H9 (cell line): ENCODE measurements around the gene LETM1. TPM values are rescaled to one million over a fixed set of nuclear protein-coding genes. Genes with fewer than 3 reads are reported as not detected.
A peak's percentile ranks its signal among the peaks of the same experiment; 100 is the strongest.

Experiments
- DNase-seq: peaks from one replicate; pipeline ENCODE4 v3.0.0-alpha.2; 2017
- H2AFZ ChIP-seq: one replicate; pipeline ENCODE4 v1.6.1; 2013; ENCODE audit warnings: mild to moderate bottlenecking, low read length, control low read depth, moderate library complexity
- H2AK5ac ChIP-seq: 2 replicates; pipeline ENCODE4 v1.6.1; 2013; ENCODE audit warnings: low read length, control low read depth, mixed read lengths; ENCODE audit not compliant: insufficient read length
- H2BK120ac ChIP-seq: one replicate; pipeline ENCODE4 v1.6.1; 2013; ENCODE audit warnings: low read depth, mild to moderate bottlenecking, low read length, control low read depth, inconsistent platforms; ENCODE audit not compliant: poor library complexity, severe bottlenecking
- H2BK12ac ChIP-seq: 2 replicates; pipeline ENCODE4 v1.6.1; 2013; ENCODE audit warnings: low read length, control low read depth, mixed read lengths, low read depth; ENCODE audit not compliant: insufficient read length
- H2BK15ac ChIP-seq: 2 replicates; pipeline ENCODE4 v1.6.1; 2013; ENCODE audit warnings: low read depth, low read length, control low read depth
- H2BK20ac ChIP-seq: one replicate; pipeline ENCODE4 v1.6.1; 2013; ENCODE audit warnings: low read depth, mild to moderate bottlenecking, low read length, control low read depth, inconsistent platforms; ENCODE audit not compliant: poor library complexity, severe bottlenecking
- H2BK5ac ChIP-seq: 2 replicates; pipeline ENCODE4 v1.6.1; 2013; ENCODE audit warnings: low read length, control low read depth, mixed read lengths; ENCODE audit not compliant: insufficient read length
- H3K14ac ChIP-seq: 2 replicates; pipeline ENCODE4 v1.6.1; 2013; ENCODE audit warnings: low read length, control low read depth; ENCODE audit not compliant: insufficient read depth
- H3K18ac ChIP-seq: 2 replicates; pipeline ENCODE4 v1.6.1; 2013; ENCODE audit warnings: low read depth, mild to moderate bottlenecking, mixed read lengths, low read length, control low read depth; ENCODE audit not compliant: insufficient read length
- H3K23ac ChIP-seq: 2 replicates; pipeline ENCODE4 v1.6.1; 2013; ENCODE audit warnings: low read length, control low read depth, mixed read lengths, low read depth; ENCODE audit not compliant: insufficient read length
- H3K23me2 ChIP-seq: 2 replicates; pipeline ENCODE4 v1.6.1; 2013; ENCODE audit warnings: low read depth, mild to moderate bottlenecking, mixed read lengths, low read length, control low read depth; ENCODE audit not compliant: insufficient read length, poor library complexity, severe bottlenecking
- H3K27ac ChIP-seq: 2 replicates; pipeline ENCODE4 v1.5.1; 2013; ENCODE audit warnings: low read length, control low read depth, mixed read lengths, low read depth; ENCODE audit not compliant: insufficient read length
- H3K27me3 ChIP-seq: 2 replicates; pipeline ENCODE4 v1.6.1; 2013; ENCODE audit warnings: low read length, control low read depth, inconsistent platforms; ENCODE audit not compliant: insufficient read depth
- H3K4ac ChIP-seq: 2 replicates; pipeline ENCODE4 v1.6.1; 2013; ENCODE audit warnings: low read depth, mild to moderate bottlenecking, control low read depth, inconsistent platforms, low read length, moderate library complexity
- H3K4me1 ChIP-seq: 2 replicates; pipeline ENCODE4 v1.6.1; 2013; ENCODE audit warnings: low read length, control low read depth, inconsistent platforms; ENCODE audit not compliant: insufficient read depth
- H3K4me2 ChIP-seq: 2 replicates; pipeline ENCODE4 v1.6.1; 2013; ENCODE audit warnings: low read length, control low read depth, mixed read lengths; ENCODE audit not compliant: insufficient read length, insufficient read depth
- H3K56ac ChIP-seq: 2 replicates; pipeline ENCODE4 v1.6.1; 2013; ENCODE audit warnings: low read depth, mild to moderate bottlenecking, mixed read lengths, low read length, control low read depth; ENCODE audit not compliant: insufficient read length
- H3K79me1 ChIP-seq: 2 replicates; pipeline ENCODE4 v1.6.1; 2013; ENCODE audit warnings: low read depth, mild to moderate bottlenecking, moderate library complexity, low read length, control low read depth, inconsistent platforms; ENCODE audit not compliant: insufficient read depth, poor library complexity, severe bottlenecking
- H3K79me2 ChIP-seq: 2 replicates; pipeline ENCODE4 v1.6.1; 2013; ENCODE audit warnings: low read length, control low read depth, inconsistent platforms; ENCODE audit not compliant: insufficient read depth
- H3K9ac ChIP-seq: 2 replicates; pipeline ENCODE4 v1.6.1; 2013; ENCODE audit warnings: low read length, control low read depth, mixed read lengths; ENCODE audit not compliant: insufficient read length; ENCODE audit errors: extremely low read depth
- H3K9me3 ChIP-seq: one replicate; pipeline ENCODE4 v1.6.1; 2013; ENCODE audit warnings: low read depth, low read length, inconsistent platforms; ENCODE audit not compliant: control insufficient read depth
- H3T11ph ChIP-seq: one replicate; pipeline ENCODE4 v1.6.1; 2013; ENCODE audit warnings: mild to moderate bottlenecking, low read length, control low read depth, inconsistent platforms
- H4K20me1 ChIP-seq: one replicate; pipeline ENCODE4 v1.6.1; 2013; ENCODE audit not compliant: control insufficient read depth, insufficient read length, insufficient read depth
- H4K5ac ChIP-seq: 2 replicates; pipeline ENCODE4 v1.6.1; 2013; ENCODE audit warnings: low read depth, mild to moderate bottlenecking, mixed read lengths, low read length, control low read depth; ENCODE audit not compliant: insufficient read length
- H4K8ac ChIP-seq: replicated peaks from 2 replicates; pipeline ENCODE4 v1.6.1; 2013; ENCODE audit warnings: low read length, control low read depth, mixed read lengths, low read depth; ENCODE audit not compliant: insufficient read length
- H4K91ac ChIP-seq: 2 replicates; pipeline ENCODE4 v1.6.1; 2013; ENCODE audit warnings: low read depth, mild to moderate bottlenecking, moderate library complexity, mixed read lengths, low read length, control low read depth; ENCODE audit not compliant: insufficient read length
- H3K27ac Mint-ChIP-seq, 3 experiments: 2 replicates in 2 of 3; 3 replicates in 1 of 3; pipeline ENCODE4 v1.8.0; 2020 to 2021; ENCODE audit warnings: mixed read lengths in 3 of 3, mild to moderate bottlenecking in 1 of 3, moderate library complexity in 1 of 3
- H3K27me3 Mint-ChIP-seq: 2 replicates; pipeline ENCODE4 v1.8.0; 2021; ENCODE audit warnings: low read depth, mild to moderate bottlenecking, moderate library complexity, mixed read lengths
- H3K36me3 Mint-ChIP-seq, 3 experiments: 2 replicates in 2 of 3; 3 replicates in 1 of 3; pipeline ENCODE4 v1.8.0; 2020 to 2021; ENCODE audit warnings: low read depth in 3 of 3, mixed read lengths in 3 of 3; ENCODE audit not compliant: insufficient read depth in 1 of 3
- H3K4me1 Mint-ChIP-seq, 2 experiments: 2 replicates each; pipeline ENCODE4 v1.8.0; 2020; ENCODE audit warnings: mixed read lengths in 2 of 2
- H3K4me3 Mint-ChIP-seq, 2 experiments: 2 replicates in 1 of 2; 3 replicates in 1 of 2; pipeline ENCODE4 v1.8.0; 2020 to 2021; ENCODE audit warnings: mild to moderate bottlenecking in 2 of 2, mixed read lengths in 2 of 2, moderate library complexity in 1 of 2
- H3K9me3 Mint-ChIP-seq, 2 experiments: 2 replicates in 1 of 2; 3 replicates in 1 of 2; pipeline ENCODE4 v1.8.0; 2020; ENCODE audit warnings: mild to moderate bottlenecking in 2 of 2, mixed read lengths in 2 of 2, moderate library complexity in 1 of 2
- WGBS: extraction: QIAGEN DNeasy Blood & Tissue Kit; methylation state at CpG from one replicate; pipeline ENCODE4 v1.1.7; 2013; ENCODE audit warnings: missing lambda C conversion rate, low lambda C conversion rate, mixed read lengths; ENCODE audit not compliant: insufficient read length; ENCODE audit errors: extremely low coverage; 5-methylcytosine and 5-hydroxymethylcytosine counted together
- total RNA-seq: library from RNA; stranded (reverse); gene quantifications from 2 replicates; pipeline ENCODE4 v1.2.1, GENCODE V29; 2021
- TF ChIP-seq, protein P1 (sequence below): fragments of 200-600 bp; sonication (generic); conservative IDR thresholded peaks from 3 replicates; pipeline ENCODE4 v1.8.0; 2021; ENCODE audit warnings: antibody characterized with exemption, mild to moderate bottlenecking

The LETM1 gene
- total RNA-seq, 1 experiment from 2014 or later = 43.4 TPM

DNA sequence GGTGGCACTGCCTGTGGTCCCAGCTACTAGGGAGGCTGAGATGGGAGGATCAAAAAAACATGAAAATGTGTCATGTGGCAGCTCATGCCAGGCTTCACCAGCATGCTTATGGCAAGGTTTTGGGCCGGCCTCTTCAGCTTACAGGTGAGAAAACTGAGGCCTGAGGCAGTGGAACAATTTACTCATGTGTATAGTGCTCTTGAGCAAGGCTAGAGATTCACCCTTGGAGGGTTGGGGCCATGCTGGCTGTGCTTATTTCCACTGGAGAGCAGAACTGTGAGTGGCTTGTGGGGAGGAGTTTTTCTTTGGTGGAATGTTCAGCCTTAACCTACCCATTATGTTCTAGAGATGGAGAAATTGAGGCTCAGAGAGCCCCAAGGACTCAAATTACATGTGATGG is 47.1 kb upstream of the LETM1 start:
- Histone ChIP-seq H3K79me1 (peaks cover 3% of the 10 kb centered on the region), H3K9me3 (no peaks in the 10 kb centered on the region), H3K4ac (no peak overlapping the region), H2BK15ac (no peak overlapping the region), H4K20me1 (no peaks in the 10 kb centered on the region), H3K14ac (no peak overlapping the region), H2BK5ac (no peak overlapping the region), H2BK20ac (no peak overlapping the region), H3K9ac (no peak overlapping the region), H4K8ac (no peak overlapping the region), H4K5ac (no peak overlapping the region), H2BK120ac (no peak overlapping the region), H3K4me2 (no peak overlapping the region), H4K91ac (no peak overlapping the region), H3K27me3 (no peaks in the 10 kb centered on the region), H2BK12ac (no peak overlapping the region), H3K4me1 (no peaks in the 10 kb centered on the region), H2AFZ (no peak overlapping the region), H3T11ph (no peak overlapping the region), H3K18ac (no peak overlapping the region), H3K27ac (no peak overlapping the region), H3K79me2 (peaks cover 10% of the 10 kb centered on the region; the same call in 1 of the 2 replicates), H3K23me2 (no peaks in the 10 kb centered on the region), H3K23ac (no peak overlapping the region), H3K56ac (no peak overlapping the region), H2AK5ac (no peak overlapping the region)
- Mint-ChIP-seq H3K4me3 (no peak overlapping the region), H3K27ac (peak overlapping the region in 1 of 3 experiments; percentile 79; a peak in 1 of 7 replicates), H3K4me1 (peaks cover 5 to 10% of the 10 kb centered on the region in 2 experiments), H3K9me3 (no peaks in the 10 kb centered on the region), H3K36me3 (peaks cover 33 to 75% (median 66%) of the 10 kb centered on the region in 3 experiments; a peak in 6 of 7 replicates), H3K27me3 (no peaks in the 10 kb centered on the region)
- TF ChIP-seq, protein P1, sequence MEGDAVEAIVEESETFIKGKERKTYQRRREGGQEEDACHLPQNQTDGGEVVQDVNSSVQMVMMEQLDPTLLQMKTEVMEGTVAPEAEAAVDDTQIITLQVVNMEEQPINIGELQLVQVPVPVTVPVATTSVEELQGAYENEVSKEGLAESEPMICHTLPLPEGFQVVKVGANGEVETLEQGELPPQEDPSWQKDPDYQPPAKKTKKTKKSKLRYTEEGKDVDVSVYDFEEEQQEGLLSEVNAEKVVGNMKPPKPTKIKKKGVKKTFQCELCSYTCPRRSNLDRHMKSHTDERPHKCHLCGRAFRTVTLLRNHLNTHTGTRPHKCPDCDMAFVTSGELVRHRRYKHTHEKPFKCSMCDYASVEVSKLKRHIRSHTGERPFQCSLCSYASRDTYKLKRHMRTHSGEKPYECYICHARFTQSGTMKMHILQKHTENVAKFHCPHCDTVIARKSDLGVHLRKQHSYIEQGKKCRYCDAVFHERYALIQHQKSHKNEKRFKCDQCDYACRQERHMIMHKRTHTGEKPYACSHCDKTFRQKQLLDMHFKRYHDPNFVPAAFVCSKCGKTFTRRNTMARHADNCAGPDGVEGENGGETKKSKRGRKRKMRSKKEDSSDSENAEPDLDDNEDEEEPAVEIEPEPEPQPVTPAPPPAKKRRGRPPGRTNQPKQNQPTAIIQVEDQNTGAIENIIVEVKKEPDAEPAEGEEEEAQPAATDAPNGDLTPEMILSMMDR = no peak
- WGBS = no CpG with 5 or more reads among the region's 1 CpG
- no peak for DNase-seq
